Stimulated activated CD4-positive, alpha-beta T cell treated with anti-CD3 and anti-CD28 coated beads, Interleukin-4, amount 100 ng/mL, for 1 hour (primary cell): Measurements from ENCODE around the gene BNIPL.

Source experiments
- DNase-seq: peaks from one replicate; pipeline ENCODE4 v3.0.0-alpha.2; 2020

BNIPL gene

DNA sequence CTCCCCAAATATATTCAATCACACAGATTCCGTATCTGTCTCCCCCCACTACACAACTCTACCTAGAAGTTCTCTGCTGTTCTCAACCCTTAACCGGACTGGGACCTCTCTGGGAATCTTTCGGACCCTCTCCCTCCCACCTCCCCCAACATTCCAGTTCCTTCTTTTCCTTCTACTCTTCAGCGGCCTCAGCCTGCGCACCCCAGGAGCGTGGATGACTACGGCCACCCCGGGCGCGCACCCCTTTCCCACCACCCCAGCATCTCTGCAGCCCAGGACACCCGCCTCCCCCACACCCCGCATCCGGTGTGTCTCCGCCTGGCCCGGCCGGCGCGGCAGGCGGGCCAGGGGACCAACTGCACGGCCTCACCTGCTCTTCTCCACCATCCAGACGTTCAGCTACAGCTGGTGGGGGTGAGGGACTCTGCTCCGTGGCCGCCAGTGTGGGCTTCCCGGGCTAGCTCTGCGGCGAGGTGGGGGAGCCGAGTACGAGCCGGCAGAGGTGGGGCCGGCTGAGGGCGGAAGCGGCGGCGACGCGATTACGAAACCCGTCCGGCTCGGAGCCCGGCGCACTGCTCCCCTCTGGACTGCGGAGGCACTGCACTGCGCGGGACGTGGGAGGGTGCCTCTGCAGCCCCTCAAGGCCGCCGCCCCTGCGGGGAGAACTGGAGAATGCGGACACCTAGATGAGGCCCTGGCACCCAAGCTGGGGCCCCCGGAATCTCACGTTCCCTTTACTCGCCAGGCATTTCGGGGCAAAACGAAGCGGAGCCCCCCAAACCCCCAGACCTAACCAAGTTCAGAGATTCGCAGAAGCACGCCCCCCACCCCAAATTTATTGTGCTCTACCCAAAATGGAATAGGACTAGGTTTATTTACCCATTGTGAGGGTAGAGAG lies 23.0 kb downstream of the BNIPL start, which contains the start of gene CDC42SE1:
CDC42SE1 (minus strand) TSS at position 514 of the 898 bp plus-strand sequence. CDS start 3,892 bp downstream, outside the sequence.
- DNase-seq, result peak; percentile 85

DNA sequence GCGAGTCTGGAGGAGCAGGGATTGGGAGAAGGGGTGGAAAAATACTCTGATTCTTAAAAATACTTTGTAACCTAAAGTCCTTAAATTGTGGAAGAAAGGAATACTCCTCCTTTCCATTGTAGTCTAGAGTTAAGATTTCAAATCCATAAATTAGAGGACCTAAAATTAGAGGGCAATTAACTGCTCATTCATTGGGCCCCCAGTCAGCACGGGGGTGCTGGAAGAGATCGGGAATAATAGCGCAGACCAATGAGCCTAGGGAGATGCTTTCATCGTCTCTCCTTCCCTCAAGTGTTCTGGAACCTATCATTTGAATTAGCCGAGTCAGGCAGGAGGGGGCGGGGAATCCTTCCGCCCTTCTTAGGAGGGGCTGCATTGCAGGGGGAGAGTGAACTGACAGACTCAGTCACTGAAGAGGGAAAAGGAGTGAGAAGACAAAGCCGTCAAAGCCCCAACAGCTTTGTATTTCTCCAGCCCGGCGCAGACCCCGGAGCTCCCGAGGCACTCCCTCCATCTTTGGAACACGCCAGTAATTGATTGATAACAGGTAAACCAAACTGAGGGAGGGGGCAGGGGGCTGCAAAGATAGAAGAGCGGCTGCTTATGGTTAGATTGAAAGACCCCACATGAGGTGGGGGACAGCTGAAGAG lies 23.7 kb downstream of the BNIPL start, which contains the start of gene MLLT11:
MLLT11 (plus strand) TSS at position 391 of the 650 bp plus-strand sequence. CDS start 6,828 bp downstream, outside the sequence.
- DNase-seq, result no peak

DNA sequence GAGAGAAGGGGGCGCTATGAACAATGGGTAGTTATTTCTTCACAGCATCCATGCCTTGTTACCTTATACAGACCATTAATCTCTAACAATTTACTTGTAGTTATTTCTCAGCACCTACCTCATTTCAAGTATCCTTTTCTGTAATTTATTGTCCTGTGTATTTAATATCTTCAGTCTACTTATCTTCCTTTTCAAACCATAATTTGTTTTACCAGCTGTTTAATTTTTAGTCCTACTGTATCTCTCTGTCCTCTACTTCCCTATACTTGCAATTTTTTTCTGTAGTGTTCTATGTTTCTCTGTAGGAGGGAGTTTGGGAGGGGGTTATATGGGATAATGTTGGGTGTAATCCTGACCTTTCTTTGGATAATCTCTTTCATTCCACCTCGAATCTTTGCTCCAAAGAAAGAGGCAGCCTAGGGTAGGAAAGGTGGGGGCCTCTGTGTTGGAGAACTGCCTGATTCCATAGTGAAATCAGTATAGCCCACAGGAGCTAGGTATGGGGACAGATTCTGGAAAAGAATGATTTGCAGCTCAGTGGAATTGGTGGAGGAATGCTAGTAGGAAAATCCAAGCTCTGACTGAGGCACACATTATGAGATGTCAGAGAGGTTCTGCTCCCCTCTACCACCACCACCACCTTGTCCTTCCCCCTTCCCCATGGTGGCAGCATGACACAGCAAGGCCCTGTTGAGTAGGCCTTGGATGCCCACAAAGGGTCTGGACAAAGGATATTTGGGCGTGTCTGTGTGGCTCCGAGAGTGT lies 24.5 kb downstream of the BNIPL start:
- DNase-seq, result no peak

DNA sequence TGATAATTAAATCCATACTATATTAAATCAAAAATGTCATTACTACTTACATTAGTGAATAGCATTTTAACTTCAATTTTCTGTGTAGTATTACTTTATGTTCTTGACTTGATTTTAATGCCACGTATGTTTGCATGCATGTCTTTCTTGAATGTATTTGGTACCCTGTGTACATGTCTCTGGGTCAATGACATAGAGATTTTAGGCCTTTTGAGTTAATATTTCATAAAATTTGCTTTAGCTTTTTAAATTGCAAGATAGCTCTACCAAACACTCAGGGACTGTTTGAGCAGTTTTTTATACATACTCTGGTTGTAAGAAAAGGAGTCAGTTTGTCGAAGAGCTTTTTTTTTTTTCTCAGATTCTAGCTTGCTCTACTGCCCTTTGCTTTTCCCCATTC lies 25.3 kb downstream of the BNIPL start:
- DNase-seq, result no peak

DNA sequence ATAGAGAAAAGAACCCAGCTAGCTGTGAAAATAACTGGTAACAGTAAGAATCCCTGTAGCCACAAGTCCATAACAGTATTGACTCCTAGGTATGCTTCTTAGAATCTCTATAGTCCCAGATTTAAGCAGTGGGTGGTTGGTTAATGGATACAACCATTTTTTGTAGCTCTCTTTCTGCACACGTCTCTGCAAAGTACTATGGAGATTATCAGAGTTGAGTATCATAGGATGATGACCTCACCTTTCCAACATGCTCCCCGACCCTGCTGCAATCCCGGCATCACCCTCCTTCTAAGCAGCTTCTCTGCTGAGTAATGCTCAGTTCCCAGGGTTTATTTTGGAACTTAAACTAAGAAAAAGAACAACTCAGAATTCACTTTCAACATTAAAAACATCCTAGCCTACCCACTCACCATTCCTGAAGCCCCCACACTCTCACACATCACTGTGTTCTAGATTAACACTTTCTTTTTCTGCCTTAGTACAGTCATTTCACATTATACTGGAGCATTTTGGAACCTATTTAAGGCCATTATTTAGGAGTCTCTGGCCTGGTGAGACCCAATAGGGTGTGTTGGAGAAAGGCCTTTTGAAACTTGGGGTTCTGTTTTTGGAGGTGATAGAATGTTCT lies 26.5 kb downstream of the BNIPL start:
- DNase-seq, result no peak

DNA sequence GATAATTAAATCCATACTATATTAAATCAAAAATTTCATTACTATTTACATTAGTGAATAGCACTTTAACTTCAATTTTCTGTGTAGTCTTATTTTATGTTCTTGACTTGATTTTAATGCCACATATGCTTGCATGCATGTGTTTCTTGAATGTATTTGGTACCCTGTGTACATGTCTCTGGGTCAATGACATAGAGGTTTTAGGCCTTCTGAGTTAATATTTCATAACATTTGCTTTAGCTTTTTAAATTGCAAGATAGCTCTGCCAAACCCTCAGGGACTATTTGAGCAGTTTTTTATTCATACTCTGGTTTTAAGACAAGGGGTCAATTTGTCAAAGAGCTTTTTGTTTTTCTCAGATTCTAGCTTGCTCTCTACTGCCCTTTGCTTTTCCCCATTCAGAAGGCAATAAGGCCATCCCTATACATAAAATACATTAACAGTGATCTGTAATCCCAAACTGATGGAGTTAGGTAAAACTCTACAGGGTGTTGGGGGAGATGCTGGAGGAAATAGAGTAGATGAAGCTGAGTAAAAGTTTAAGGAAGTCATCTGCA lies 28.8 kb downstream of the BNIPL start:
- no peak for DNase-seq

DNA sequence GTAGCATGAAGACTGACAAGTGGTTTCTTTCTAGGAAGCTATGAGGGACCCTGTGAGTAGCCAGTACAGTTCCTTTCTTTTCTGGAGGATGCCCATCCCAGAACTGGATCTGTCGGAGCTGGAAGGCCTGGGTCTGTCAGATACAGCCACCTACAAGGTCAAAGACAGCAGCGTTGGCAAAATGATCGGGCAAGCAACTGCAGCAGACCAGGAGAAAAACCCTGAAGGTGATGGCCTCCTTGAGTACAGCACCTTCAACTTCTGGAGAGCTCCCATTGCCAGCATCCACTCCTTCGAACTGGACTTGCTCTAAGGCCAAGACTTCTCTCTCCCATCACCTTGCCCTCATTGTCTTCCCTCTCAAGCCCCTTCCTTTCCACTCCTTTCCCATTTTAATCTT lies 30.8 kb downstream of the BNIPL start:
- DNase-seq, result no peak

DNA sequence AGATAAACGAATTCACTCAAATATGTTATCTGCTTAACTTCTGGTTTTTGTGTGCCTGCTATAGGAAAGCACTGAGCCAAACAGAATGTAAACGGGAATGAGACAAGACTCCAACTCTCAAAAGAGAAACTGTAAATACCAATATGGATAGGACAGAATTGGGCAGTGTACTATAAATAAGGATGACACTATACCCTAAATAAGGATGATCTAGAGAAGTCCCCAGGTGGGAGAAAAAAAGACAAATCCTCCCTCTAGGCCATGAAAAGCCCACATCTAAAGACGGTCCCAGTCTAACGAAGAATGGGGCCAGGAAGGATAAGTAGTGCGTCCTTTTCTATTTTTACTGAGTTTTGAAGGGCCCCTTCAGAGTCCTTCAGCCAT lies 32.7 kb downstream of the BNIPL start:
- no peak for DNase-seq

DNA sequence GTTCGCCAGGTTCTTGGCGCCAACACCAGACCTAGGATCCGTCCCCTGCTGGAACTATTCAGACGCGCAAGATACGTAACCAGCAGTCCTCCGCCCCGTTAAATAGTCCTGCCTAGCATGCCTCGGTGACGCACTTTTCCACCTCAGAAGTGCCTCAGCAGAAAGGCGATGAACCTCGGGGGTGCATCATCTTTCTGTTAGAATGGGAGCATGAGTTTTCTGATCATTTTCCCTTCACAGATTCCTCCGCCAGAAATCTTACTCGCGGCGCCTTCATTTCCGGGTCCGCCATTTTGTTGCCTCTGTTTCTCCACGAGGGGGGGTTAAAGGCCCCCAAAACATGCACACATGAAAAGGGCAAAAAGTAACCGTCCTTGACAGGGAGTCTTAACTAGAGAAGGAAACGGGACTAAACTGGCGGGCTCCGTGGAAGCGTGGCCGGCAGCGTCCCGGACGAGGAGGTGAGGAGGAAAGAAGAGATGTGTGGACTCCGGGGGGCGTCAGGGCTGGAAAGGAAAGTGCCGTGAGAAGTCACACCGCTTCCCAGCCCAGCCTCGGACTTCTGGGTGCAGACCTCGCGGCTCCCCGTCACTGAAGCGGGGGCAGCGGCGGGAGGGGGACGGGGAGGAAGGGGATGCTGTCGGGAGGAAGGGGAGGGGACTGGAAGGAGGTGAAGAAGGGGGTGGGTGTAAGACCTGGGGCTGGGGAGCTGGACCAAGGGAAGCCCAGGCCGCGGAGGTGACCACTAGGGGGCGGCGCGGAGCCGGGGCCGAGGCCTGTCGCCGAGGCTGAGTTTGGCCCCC lies 34.3 kb downstream of the BNIPL start, which contains the start of gene GABPB2:
GABPB2 (plus strand) TSS at position 288 of the 803 bp plus-strand sequence. CDS start 17,429 bp downstream, outside the sequence.
- peak; percentile 87 for DNase-seq

DNA sequence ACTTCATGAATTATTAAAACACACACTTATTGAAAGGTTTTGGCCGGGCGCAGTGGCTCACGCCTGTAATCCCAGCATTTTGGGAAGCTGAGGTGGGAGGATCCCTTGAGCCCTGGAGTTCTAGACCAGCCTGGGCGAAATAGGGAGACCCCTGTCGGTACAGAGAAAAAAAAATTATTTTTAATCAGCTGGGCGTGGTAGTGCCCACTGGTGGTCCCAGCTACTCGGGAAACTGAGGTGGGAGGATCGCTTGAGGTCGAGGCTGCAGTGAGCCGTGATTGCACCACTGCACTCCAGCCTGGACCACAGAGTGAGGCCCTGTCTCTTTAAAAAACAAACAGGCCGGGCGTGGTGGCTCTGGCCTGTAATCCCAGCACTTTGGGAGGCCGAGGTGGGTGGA lies 35.8 kb downstream of the BNIPL start:
- DNase-seq, result no peak

DNA sequence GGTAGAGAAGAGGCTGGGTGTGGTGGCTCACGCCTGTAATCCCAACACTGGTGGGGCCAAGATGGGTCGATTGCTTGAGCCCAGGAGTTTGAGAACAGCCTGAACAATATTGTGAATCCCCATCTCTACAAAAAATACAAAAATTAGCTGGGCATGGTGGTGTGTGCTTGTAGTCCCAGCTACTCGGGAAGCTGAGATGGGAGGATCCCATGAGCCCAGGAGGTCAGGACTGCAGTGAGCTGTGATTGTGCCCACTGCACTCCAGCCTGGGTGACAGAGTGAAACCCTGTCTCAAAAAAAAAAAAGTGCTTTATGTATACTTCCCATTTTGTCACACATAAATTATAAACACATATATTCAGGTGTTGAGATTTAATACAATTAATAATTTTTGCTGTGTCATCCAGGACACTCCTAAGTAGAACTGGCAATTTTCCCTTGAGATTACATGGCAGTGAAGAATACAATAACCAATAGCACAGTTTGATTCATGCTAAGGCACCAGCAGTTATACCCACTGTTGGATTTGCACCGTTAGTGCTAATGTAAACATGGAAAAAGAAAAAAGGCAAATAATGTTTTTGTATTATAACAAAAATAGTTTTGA lies 49.7 kb downstream of the BNIPL start:
- DNase-seq, result no peak
